ENCODE results near the gene HOXC10. TPM values are rescaled to one million over a fixed set of nuclear protein-coding genes. Genes with fewer than 3 reads are reported as not detected.

HOXC10 gene
- total RNA-seq, 4 donors from 2014 or later: not detected

- Histone ChIP-seq H3K27ac (no peak overlapping the region), H3K4me1 (peaks cover 0 to 28% (median 17%) of the 10 kb centered on the region in 4 donors), H3K27me3 (peaks cover 98% of the 10 kb centered on the region), H3K9me3 (no peaks in the 10 kb centered on the region), H3K4me3 (no peak overlapping the region), H3K36me3 (no peaks in the 10 kb centered on the region)
- DNase-seq: no peak
- in situ Hi-C loops (cut with MboI; ENCODE audit: low pct_ligation_motif_present in 1 of 4, low pct_unique_long_range_greater_than_20kb in 1 of 4, low sequenced_read_pairs in 3 of 4) (loop anchor here in 2 of 4 donors (5.0 kb wide), 2 partner anchors 184 to 194 kb away; no protein-coding TSS in a partner anchor), intact Hi-C loops (cut with DNase I; ENCODE audit: low total_unique reads) (loop anchor here (5.0 kb wide), 2 partner anchors 184 to 199 kb away; no protein-coding TSS in a partner anchor)
- 50% methylated on average over 2 of the region's 2 CpGs; no CpG with 5 or more reads in 1 of the 2 donors for WGBS, 2 donors (ENCODE audit: low coverage in 1 of 2)
- TF ChIP-seq CTCF (IDR thresholded peaks at IDR 0.05): no peak
- TF ChIP-seq POLR2A (IDR thresholded peaks at IDR 0.05): no peak
- no peak for TF ChIP-seq EP300 (IDR thresholded peaks at IDR 0.05; ENCODE audit: low read depth)
Measured at GRCh38 chr12:54008260-54008552, 23.3 kb downstream of the HOXC10 start.

GRCh38 chr12:54009171-54010052 is 24.5 kb downstream of the HOXC10 start:
- peak overlapping the region in 1 of 4 donors; percentile 14 for H3K4me3 ChIP-seq
- DNase-seq: no peak
- H3K9me3 ChIP-seq: no peaks in the 10 kb centered on the region
- intact Hi-C loops (cut with DNase I; ENCODE audit: low total_unique reads): loop anchor here (5.0 kb wide), 2 partner anchors 183 to 198 kb away; no protein-coding TSS in a partner anchor
- in situ Hi-C loops (cut with MboI; ENCODE audit: low pct_ligation_motif_present in 1 of 4, low pct_unique_long_range_greater_than_20kb in 1 of 4, low sequenced_read_pairs in 3 of 4): loop anchor here in 2 of 4 donors (5.0 kb wide), 2 partner anchors 183 to 193 kb away; no protein-coding TSS in a partner anchor
- H3K4me1 ChIP-seq: peaks cover 0 to 30% (median 17%) of the 10 kb centered on the region in 4 donors
- no peak for TF ChIP-seq CTCF (IDR thresholded peaks at IDR 0.05)
- no peak for TF ChIP-seq POLR2AphosphoS5 (IDR thresholded peaks at IDR 0.05)
- no peak for TF ChIP-seq EP300 (IDR thresholded peaks at IDR 0.05; ENCODE audit: low read depth)
- no peak for TF ChIP-seq POLR2A (IDR thresholded peaks at IDR 0.05)
- no peaks in the 10 kb centered on the region for H3K36me3 ChIP-seq
- H3K27ac ChIP-seq: no peak overlapping the region
- 10 to 15% methylated on average over 14 to 38 of the region's 51 CpGs for WGBS, 2 donors (ENCODE audit: low coverage in 1 of 2)
- H3K27me3 ChIP-seq: peaks cover 98% of the 10 kb centered on the region

GRCh38 chr12:54010053-54010971 is 25.4 kb downstream of the HOXC10 start:
- WGBS, 2 donors (ENCODE audit: low coverage in 1 of 2): 27% methylated on average over 3 to 10 of the region's 10 CpGs
- in situ Hi-C loops (cut with MboI; ENCODE audit: low pct_ligation_motif_present in 1 of 4, low pct_unique_long_range_greater_than_20kb in 1 of 4, low sequenced_read_pairs in 3 of 4) (no loop called here), intact Hi-C loops (cut with DNase I; ENCODE audit: low total_unique reads) (no loop called here)
- Histone ChIP-seq H3K4me1 (peaks cover 0 to 34% (median 19%) of the 10 kb centered on the region in 4 donors), H3K9me3 (no peaks in the 10 kb centered on the region), H3K27me3 (peaks cover 98% of the 10 kb centered on the region), H3K36me3 (no peaks in the 10 kb centered on the region), H3K27ac (no peak overlapping the region), H3K4me3 (no peak overlapping the region)
- no peak for DNase-seq
- TF ChIP-seq CTCF (IDR thresholded peaks at IDR 0.05): no peak
- TF ChIP-seq POLR2AphosphoS5 (IDR thresholded peaks at IDR 0.05): no peak
- TF ChIP-seq POLR2A (IDR thresholded peaks at IDR 0.05): no peak
- no peak for TF ChIP-seq EP300 (IDR thresholded peaks at IDR 0.05; ENCODE audit: low read depth)

All from transverse colon (tissue), 4 donors.